SK-N-SH (cell line): ENCODE data around the gene PLGRKT.

ENCODE experiments used
- EP300 ChIP-seq, 2 experiments: IDR thresholded peaks; 2 replicates each; pipeline versions ENCODE4 v1.4.0 to v1.6.1; 2012; ENCODE audit warnings: borderline replicate concordance in 1 of 2, low read depth in 1 of 2, low read length in 1 of 2
- EZH2phosphoT487 ChIP-seq: fragments of 200-600 bp; sonication (generic); IDR thresholded peaks from 2 replicates; pipeline ENCODE4 v1.6.1; 2017; ENCODE audit warnings: low read depth, mixed run types, mild to moderate bottlenecking, antibody characterized with exemption, moderate library complexity, borderline replicate concordance
- POLR2AphosphoS5 ChIP-seq: IDR thresholded peaks from 2 replicates; pipeline ENCODE4 v1.6.1; 2012; ENCODE audit warnings: low read depth, low read length
- RCOR1 ChIP-seq: fragments of 150-350 bp; IDR thresholded peaks from 2 replicates; pipeline ENCODE4 v1.6.1; 2017; ENCODE audit warnings: antibody characterized with exemption, low read length
- SIN3A ChIP-seq: IDR thresholded peaks from 2 replicates; pipeline ENCODE4 v1.6.1; 2012; ENCODE audit warnings: low read depth, mild to moderate bottlenecking, low read length, moderate library complexity, borderline replicate concordance
- YY1 ChIP-seq: IDR thresholded peaks from 2 replicates; pipeline ENCODE4 v1.4.0; 2012; ENCODE audit warnings: low read depth, mild to moderate bottlenecking
- TF ChIP-seq, protein P1 (sequence below): fragments of 200-600 bp; sonication (generic); IDR thresholded peaks from 2 replicates; pipeline ENCODE4 v1.6.1; 2017; ENCODE audit warnings: antibody characterized with exemption, mild to moderate bottlenecking, moderate library complexity
- TF ChIP-seq, protein P2 (sequence below): IDR thresholded peaks from 2 replicates; pipeline ENCODE4 v1.4.0; 2012; ENCODE audit warnings: low read depth
- TF ChIP-seq, protein P3 (sequence below): IDR thresholded peaks from 2 replicates; pipeline ENCODE4 v1.6.1; 2012; ENCODE audit warnings: mild to moderate bottlenecking, low read depth, low read length, moderate library complexity
- TF ChIP-seq, protein P4 (sequence below): fragments of 150-350 bp; IDR thresholded peaks from 2 replicates; pipeline ENCODE4 v1.6.1; 2017; ENCODE audit warnings: antibody characterized with exemption, low read length, low read depth, borderline replicate concordance
- TF ChIP-seq, protein P5 (sequence below): IDR thresholded peaks from 2 replicates; pipeline ENCODE4 v1.4.0; 2012; ENCODE audit warnings: low read depth, borderline replicate concordance

DNA sequence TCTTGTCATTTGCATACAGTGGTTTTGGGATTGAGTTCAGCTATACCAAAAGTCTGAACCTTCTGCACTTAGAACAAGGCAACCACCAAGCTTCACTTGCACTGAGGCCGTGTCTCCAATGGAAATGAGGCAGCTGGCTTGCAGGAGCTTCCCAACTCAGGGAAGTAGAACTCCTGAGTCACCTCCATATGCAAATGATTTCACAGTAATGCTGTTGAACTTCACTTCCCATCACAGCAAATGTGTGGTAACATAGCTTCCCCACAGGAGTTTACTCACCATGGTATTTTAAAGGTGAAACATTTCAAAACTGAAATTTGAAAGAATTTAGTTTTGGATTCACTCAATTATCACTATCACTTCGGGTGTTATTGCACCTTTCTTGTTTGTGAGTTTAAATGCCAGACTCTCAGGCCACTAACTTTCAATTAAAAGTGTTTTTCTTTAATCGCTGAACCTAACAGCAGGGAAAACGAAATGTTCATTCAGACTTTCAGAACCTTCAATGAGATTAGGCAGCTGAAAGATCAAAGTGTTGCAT lies 21.6 kb upstream of the PLGRKT start:
- TF ChIP-seq, protein P1, sequence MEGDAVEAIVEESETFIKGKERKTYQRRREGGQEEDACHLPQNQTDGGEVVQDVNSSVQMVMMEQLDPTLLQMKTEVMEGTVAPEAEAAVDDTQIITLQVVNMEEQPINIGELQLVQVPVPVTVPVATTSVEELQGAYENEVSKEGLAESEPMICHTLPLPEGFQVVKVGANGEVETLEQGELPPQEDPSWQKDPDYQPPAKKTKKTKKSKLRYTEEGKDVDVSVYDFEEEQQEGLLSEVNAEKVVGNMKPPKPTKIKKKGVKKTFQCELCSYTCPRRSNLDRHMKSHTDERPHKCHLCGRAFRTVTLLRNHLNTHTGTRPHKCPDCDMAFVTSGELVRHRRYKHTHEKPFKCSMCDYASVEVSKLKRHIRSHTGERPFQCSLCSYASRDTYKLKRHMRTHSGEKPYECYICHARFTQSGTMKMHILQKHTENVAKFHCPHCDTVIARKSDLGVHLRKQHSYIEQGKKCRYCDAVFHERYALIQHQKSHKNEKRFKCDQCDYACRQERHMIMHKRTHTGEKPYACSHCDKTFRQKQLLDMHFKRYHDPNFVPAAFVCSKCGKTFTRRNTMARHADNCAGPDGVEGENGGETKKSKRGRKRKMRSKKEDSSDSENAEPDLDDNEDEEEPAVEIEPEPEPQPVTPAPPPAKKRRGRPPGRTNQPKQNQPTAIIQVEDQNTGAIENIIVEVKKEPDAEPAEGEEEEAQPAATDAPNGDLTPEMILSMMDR = no peak
- TF ChIP-seq RCOR1 (no peak), EP300 (IDR thresholded peaks at IDR 0.05; ENCODE audit: borderline replicate concordance in 1 of 2, low read depth in 1 of 2, low read length in 1 of 2) (no peak), YY1 (no peak), POLR2AphosphoS5 (no peak), EZH2phosphoT487 (no peak), SIN3A (no peak)
- TF ChIP-seq, protein P2, sequence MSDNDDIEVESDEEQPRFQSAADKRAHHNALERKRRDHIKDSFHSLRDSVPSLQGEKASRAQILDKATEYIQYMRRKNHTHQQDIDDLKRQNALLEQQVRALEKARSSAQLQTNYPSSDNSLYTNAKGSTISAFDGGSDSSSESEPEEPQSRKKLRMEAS = no peak
- TF ChIP-seq, protein P3, sequence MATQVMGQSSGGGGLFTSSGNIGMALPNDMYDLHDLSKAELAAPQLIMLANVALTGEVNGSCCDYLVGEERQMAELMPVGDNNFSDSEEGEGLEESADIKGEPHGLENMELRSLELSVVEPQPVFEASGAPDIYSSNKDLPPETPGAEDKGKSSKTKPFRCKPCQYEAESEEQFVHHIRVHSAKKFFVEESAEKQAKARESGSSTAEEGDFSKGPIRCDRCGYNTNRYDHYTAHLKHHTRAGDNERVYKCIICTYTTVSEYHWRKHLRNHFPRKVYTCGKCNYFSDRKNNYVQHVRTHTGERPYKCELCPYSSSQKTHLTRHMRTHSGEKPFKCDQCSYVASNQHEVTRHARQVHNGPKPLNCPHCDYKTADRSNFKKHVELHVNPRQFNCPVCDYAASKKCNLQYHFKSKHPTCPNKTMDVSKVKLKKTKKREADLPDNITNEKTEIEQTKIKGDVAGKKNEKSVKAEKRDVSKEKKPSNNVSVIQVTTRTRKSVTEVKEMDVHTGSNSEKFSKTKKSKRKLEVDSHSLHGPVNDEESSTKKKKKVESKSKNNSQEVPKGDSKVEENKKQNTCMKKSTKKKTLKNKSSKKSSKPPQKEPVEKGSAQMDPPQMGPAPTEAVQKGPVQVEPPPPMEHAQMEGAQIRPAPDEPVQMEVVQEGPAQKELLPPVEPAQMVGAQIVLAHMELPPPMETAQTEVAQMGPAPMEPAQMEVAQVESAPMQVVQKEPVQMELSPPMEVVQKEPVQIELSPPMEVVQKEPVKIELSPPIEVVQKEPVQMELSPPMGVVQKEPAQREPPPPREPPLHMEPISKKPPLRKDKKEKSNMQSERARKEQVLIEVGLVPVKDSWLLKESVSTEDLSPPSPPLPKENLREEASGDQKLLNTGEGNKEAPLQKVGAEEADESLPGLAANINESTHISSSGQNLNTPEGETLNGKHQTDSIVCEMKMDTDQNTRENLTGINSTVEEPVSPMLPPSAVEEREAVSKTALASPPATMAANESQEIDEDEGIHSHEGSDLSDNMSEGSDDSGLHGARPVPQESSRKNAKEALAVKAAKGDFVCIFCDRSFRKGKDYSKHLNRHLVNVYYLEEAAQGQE = no peak
- TF ChIP-seq, protein P4, sequence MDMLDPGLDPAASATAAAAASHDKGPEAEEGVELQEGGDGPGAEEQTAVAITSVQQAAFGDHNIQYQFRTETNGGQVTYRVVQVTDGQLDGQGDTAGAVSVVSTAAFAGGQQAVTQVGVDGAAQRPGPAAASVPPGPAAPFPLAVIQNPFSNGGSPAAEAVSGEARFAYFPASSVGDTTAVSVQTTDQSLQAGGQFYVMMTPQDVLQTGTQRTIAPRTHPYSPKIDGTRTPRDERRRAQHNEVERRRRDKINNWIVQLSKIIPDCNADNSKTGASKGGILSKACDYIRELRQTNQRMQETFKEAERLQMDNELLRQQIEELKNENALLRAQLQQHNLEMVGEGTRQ = no peak
- TF ChIP-seq, protein P5, sequence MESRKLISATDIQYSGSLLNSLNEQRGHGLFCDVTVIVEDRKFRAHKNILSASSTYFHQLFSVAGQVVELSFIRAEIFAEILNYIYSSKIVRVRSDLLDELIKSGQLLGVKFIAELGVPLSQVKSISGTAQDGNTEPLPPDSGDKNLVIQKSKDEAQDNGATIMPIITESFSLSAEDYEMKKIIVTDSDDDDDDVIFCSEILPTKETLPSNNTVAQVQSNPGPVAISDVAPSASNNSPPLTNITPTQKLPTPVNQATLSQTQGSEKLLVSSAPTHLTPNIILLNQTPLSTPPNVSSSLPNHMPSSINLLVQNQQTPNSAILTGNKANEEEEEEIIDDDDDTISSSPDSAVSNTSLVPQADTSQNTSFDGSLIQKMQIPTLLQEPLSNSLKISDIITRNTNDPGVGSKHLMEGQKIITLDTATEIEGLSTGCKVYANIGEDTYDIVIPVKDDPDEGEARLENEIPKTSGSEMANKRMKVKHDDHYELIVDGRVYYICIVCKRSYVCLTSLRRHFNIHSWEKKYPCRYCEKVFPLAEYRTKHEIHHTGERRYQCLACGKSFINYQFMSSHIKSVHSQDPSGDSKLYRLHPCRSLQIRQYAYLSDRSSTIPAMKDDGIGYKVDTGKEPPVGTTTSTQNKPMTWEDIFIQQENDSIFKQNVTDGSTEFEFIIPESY = no peak
